HepG2 (cell line): ENCODE results near the gene BORCS5. TPM values are rescaled to one million over a fixed set of nuclear protein-coding genes. Genes with fewer than 3 reads are reported as not detected.

Experiments used
- GABPB1 ChIP-seq: IDR thresholded peaks from 2 replicates; pipeline ENCODE4 v1.6.1; 2016; ENCODE audit warnings: mild to moderate bottlenecking, missing genetic modification reagents, moderate library complexity, missing compliant biosample characterization
- KLF15 ChIP-seq: sonication (generic); formaldehyde crosslinking; IDR thresholded peaks from 2 replicates; pipeline ENCODE4 v1.8.1; 2023; ENCODE audit warnings: borderline replicate concordance, mild to moderate bottlenecking, inconsistent platforms, missing genetic modification reagents, mixed read lengths
- MAFK ChIP-seq, 2 experiments: IDR thresholded peaks in 1 of 2; conservative IDR thresholded peaks in 1 of 2; 2 replicates each; pipeline ENCODE4 v1.6.1; 2011; ENCODE audit warnings: improper control_type of control experiment in 2 of 2, low read length in 2 of 2
- MTF1 ChIP-seq: sonication (generic); formaldehyde crosslinking; IDR thresholded peaks from 2 replicates; pipeline ENCODE4 v1.5.0; 2020; ENCODE audit warnings: missing genetic modification reagents
- MXD4 ChIP-seq: IDR thresholded peaks from 2 replicates; pipeline ENCODE4 v1.6.1; 2016; ENCODE audit warnings: mild to moderate bottlenecking, missing biosample characterization, missing genetic modification reagents
- PHF20 ChIP-seq: sonication (generic); formaldehyde crosslinking; IDR thresholded peaks from 2 replicates; pipeline ENCODE4 v1.5.0; 2020; ENCODE audit warnings: mild to moderate bottlenecking, missing genetic modification reagents
- RBM22 ChIP-seq: fragments of 200-400 bp; formaldehyde crosslinking; optimal IDR thresholded peaks from 2 replicates; pipeline ENCODE3; 2017; ENCODE audit warnings: mild to moderate bottlenecking, low read length, moderate library complexity
- SNAI1 ChIP-seq: sonication (generic); formaldehyde crosslinking; IDR thresholded peaks from 2 replicates; pipeline ENCODE4 v1.5.0; 2020; ENCODE audit warnings: mild to moderate bottlenecking, missing genetic modification reagents, borderline replicate concordance
- WIZ ChIP-seq: sonication (generic); formaldehyde crosslinking; IDR thresholded peaks from 2 replicates; pipeline ENCODE4 v1.5.1; 2020; ENCODE audit warnings: mild to moderate bottlenecking, missing genetic modification reagents
- ZIK1 ChIP-seq: sonication (generic); formaldehyde crosslinking; IDR thresholded peaks from 2 replicates; pipeline ENCODE4 v1.5.0; 2020; ENCODE audit warnings: mild to moderate bottlenecking, low read depth, missing genetic modification reagents, borderline replicate concordance
- ZMAT3 ChIP-seq: sonication (generic); formaldehyde crosslinking; conservative IDR thresholded peaks from 2 replicates; pipeline ENCODE4 v1.7.0; 2021; ENCODE audit warnings: missing genetic modification reagents
- ZNF253 ChIP-seq: sonication (generic); formaldehyde crosslinking; IDR thresholded peaks from 2 replicates; pipeline ENCODE4 v1.8.0; 2022; ENCODE audit warnings: mild to moderate bottlenecking, missing genetic modification reagents, borderline replicate concordance
- ZNF367 ChIP-seq: sonication (generic); formaldehyde crosslinking; IDR thresholded peaks from 2 replicates; pipeline ENCODE4 v1.4.0; 2020; ENCODE audit warnings: missing genetic modification reagents, borderline replicate concordance
- ZNF709 ChIP-seq: sonication (generic); formaldehyde crosslinking; IDR thresholded peaks from 2 replicates; pipeline ENCODE4 v1.5.0; 2020; ENCODE audit warnings: mild to moderate bottlenecking, missing genetic modification reagents
- polyA plus RNA-seq, 8 experiments: library from polyadenylated mRNA; depleted of rRNA in 3 of 8; stranded (reverse) in 7 of 8; unstranded in 1 of 8; fragments of >200 nt; fragmentation: Illumina TruSeq in 4 of 8; extraction: Trizol in 4 of 8; gene quantifications; 2 replicates each; pipeline versions ENCODE4 v1.2.1 to v1.2.3, GENCODE V29; 2011 to 2016; ENCODE audit warnings: low read depth in 4 of 8, missing spikeins in 1 of 8, mixed read lengths in 1 of 8; ENCODE audit not compliant: insufficient read depth in 1 of 8
- total RNA-seq, 5 experiments: library from RNA; depleted of rRNA; stranded (reverse); fragments of >200 nt; fragmentation: Illumina TruSeq; extraction: Trizol; gene quantifications; 2 replicates each; pipeline ENCODE4 v1.2.3, GENCODE V29; 2016; ENCODE audit warnings: low read depth in 1 of 5
- TF ChIP-seq, protein P1 (sequence below), 2 experiments: sonication (generic) in 1 of 2; formaldehyde crosslinking in 1 of 2; IDR thresholded peaks; 2 replicates each; pipeline versions ENCODE4 v1.4.0 to v1.6.1; 2018 to 2020; ENCODE audit warnings: missing genetic modification reagents in 2 of 2, borderline replicate concordance in 1 of 2, low read depth in 1 of 2, mild to moderate bottlenecking in 1 of 2, missing biosample characterization in 1 of 2
- TF ChIP-seq, protein P2 (sequence below): sonication (generic); formaldehyde crosslinking; conservative IDR thresholded peaks from 2 replicates; pipeline ENCODE4 v1.4.0; 2020; ENCODE audit warnings: missing genetic modification reagents
- TF ChIP-seq, protein P3 (sequence below): sonication (generic); formaldehyde crosslinking; IDR thresholded peaks from 2 replicates; pipeline ENCODE4 v1.5.1; 2020; ENCODE audit warnings: missing genetic modification reagents, mild to moderate bottlenecking, borderline replicate concordance
- TF ChIP-seq, protein P4 (sequence below): IDR thresholded peaks from 2 replicates; pipeline ENCODE4 v1.6.1; 2016
- TF ChIP-seq, protein P5 (sequence below): IDR thresholded peaks from 2 replicates; pipeline ENCODE4 v1.6.1; 2016

BORCS5 gene
- total and polyA plus RNA-seq, 2 of the 13 experiments (the other 11 are each of a cell fraction or from before 2014, with no cell fraction given) = 3.9 to 4.7 TPM

DNA sequence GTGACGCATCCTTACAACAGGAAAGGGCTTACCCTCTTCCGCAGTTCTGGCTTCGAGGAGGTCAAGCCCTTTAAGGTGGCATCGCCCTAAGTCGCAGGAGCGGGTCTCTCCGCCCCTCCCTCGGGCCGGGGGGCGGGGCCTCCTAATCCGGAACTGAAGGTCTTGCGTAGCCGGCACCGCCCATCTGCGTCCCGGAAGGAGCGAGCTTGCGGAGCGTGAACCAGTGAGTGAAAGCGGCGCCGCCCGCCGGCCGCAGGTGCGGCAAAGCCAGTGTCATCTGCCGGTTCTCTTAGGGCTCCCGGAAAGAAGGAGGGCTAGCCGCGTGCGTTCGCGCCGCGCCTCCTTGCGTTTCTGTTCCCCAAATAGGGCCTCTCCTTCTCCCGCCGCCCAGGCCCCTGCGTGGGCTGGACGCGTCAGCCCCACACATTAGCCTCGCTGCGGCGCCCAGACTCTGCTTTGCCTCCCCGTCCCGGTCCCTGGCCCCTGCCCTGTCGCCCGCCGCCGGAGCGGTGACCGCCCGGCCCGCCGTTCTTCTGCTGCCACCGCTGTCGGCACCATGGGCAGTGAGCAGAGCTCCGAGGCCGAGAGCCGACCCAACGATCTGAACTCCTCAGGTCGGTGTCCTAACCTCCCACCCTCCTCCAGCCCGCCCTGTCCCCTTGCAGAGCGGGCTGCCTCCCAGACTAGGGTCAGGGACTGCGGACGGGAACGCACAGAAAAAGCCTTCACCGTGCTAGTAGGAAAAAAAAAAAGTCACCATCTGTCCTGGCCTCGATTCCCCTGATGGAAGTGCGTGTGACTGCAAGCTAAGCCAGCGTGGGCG lies at the start of gene BORCS5 (continued):
- TF ChIP-seq, protein P1, sequence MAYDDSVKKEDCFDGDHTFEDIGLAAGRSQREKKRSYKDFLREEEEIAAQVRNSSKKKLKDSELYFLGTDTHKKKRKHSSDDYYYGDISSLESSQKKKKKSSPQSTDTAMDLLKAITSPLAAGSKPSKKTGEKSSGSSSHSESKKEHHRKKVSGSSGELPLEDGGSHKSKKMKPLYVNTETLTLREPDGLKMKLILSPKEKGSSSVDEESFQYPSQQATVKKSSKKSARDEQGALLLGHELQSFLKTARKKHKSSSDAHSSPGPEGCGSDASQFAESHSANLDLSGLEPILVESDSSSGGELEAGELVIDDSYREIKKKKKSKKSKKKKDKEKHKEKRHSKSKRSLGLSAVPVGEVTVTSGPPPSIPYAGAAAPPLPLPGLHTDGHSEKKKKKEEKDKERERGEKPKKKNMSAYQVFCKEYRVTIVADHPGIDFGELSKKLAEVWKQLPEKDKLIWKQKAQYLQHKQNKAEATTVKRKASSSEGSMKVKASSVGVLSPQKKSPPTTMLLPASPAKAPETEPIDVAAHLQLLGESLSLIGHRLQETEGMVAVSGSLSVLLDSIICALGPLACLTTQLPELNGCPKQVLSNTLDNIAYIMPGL (CRISPR knock-in tag; IDR thresholded peaks at IDR 0.05; ENCODE audit: borderline replicate concordance in 1 of 2, low read depth in 1 of 2) = peak; percentile 78 to 92
- TF ChIP-seq ZMAT3 (0 out of 2 replicates have a peak, but pooled peaks have one; percentile 55), PHF20 (CRISPR knock-in tag) (peak; percentile 84), SNAI1 (CRISPR knock-in tag) (0 out of 2 replicates have a peak, but pooled peaks have one; percentile 37), WIZ (CRISPR knock-in tag) (0 out of 2 replicates have a peak, but pooled peaks have one; percentile 27), MXD4 (peak; percentile 94), RBM22 (no peak), ZNF253 (no peak), KLF15 (no peak; the same call in 1 of the 2 replicates), ZIK1 (CRISPR knock-in tag) (peak; percentile 40; the same call in 1 of the 2 replicates), GABPB1 (peak; percentile 93), ZNF367 (CRISPR knock-in tag) (no peak), MTF1 (CRISPR knock-in tag) (no peak), MAFK (conservative IDR thresholded peaks at IDR 0.05 in 1 of 2, IDR thresholded peaks at IDR 0.05 in 1 of 2; ENCODE audit: low read length in 2 of 2) (no peak), ZNF709 (CRISPR knock-in tag) (peak; percentile 80)
- TF ChIP-seq, protein P2, sequence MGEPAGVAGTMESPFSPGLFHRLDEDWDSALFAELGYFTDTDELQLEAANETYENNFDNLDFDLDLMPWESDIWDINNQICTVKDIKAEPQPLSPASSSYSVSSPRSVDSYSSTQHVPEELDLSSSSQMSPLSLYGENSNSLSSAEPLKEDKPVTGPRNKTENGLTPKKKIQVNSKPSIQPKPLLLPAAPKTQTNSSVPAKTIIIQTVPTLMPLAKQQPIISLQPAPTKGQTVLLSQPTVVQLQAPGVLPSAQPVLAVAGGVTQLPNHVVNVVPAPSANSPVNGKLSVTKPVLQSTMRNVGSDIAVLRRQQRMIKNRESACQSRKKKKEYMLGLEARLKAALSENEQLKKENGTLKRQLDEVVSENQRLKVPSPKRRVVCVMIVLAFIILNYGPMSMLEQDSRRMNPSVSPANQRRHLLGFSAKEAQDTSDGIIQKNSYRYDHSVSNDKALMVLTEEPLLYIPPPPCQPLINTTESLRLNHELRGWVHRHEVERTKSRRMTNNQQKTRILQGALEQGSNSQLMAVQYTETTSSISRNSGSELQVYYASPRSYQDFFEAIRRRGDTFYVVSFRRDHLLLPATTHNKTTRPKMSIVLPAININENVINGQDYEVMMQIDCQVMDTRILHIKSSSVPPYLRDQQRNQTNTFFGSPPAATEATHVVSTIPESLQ (CRISPR knock-in tag) = no peak
- TF ChIP-seq, protein P3, sequence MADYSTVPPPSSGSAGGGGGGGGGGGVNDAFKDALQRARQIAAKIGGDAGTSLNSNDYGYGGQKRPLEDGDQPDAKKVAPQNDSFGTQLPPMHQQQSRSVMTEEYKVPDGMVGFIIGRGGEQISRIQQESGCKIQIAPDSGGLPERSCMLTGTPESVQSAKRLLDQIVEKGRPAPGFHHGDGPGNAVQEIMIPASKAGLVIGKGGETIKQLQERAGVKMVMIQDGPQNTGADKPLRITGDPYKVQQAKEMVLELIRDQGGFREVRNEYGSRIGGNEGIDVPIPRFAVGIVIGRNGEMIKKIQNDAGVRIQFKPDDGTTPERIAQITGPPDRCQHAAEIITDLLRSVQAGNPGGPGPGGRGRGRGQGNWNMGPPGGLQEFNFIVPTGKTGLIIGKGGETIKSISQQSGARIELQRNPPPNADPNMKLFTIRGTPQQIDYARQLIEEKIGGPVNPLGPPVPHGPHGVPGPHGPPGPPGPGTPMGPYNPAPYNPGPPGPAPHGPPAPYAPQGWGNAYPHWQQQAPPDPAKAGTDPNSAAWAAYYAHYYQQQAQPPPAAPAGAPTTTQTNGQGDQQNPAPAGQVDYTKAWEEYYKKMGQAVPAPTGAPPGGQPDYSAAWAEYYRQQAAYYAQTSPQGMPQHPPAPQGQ (CRISPR knock-in tag) = no peak
- TF ChIP-seq, protein P4, sequence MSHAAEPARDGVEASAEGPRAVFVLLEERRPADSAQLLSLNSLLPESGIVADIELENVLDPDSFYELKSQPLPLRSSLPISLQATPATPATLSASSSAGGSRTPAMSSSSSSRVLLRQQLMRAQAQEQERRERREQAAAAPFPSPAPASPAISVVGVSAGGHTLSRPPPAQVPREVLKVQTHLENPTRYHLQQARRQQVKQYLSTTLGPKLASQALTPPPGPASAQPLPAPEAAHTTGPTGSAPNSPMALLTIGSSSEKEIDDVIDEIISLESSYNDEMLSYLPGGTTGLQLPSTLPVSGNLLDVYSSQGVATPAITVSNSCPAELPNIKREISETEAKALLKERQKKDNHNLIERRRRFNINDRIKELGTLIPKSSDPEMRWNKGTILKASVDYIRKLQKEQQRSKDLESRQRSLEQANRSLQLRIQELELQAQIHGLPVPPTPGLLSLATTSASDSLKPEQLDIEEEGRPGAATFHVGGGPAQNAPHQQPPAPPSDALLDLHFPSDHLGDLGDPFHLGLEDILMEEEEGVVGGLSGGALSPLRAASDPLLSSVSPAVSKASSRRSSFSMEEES (CRISPR knock-in tag) = peak; percentile 55; the same call in 1 of the 2 replicates
- TF ChIP-seq, protein P5, sequence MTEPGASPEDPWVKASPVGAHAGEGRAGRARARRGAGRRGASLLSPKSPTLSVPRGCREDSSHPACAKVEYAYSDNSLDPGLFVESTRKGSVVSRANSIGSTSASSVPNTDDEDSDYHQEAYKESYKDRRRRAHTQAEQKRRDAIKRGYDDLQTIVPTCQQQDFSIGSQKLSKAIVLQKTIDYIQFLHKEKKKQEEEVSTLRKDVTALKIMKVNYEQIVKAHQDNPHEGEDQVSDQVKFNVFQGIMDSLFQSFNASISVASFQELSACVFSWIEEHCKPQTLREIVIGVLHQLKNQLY = no peak
